Ureter (tissue), 1 donor: ENCODE measurements around the gene POLR1E. TPM values are rescaled to one million over a fixed set of nuclear protein-coding genes. Genes with fewer than 3 reads are reported as not detected.
"Not testable (repeated sequence)": the region's sequence is repeated elsewhere in the genome, so short reads cannot be mapped to it uniquely, and the experiment has no call there.

Experiments
- DNase-seq: peaks from one replicate; pipeline ENCODE4 v3.0.0-alpha.2; 2020; ENCODE audit warnings: low spot score
- total RNA-seq: library from RNA; stranded (reverse); gene quantifications from one replicate; pipeline ENCODE4 v1.2.4, GENCODE V29; 2023
- donor health status: DM: yes; HTN: yes; CAD: no.

POLR1E gene
- total RNA-seq, 1 donor from 2014 or later = 27.5 TPM

GRCh38 chr9:37503736-37504135 lies 18.0 kb downstream of the POLR1E start:
- no peak for DNase-seq

- DNase-seq = no peak
These were observed 18.9 kb downstream of the POLR1E start for GRCh38 chr9:37504605-37505004.

- no peak for DNase-seq
These were observed 21.9 kb downstream of the POLR1E start for GRCh38 chr9:37507566-37508134.

GRCh38 chr9:37508135-37508833 lies 22.5 kb downstream of the POLR1E start:
- DNase-seq = no peak

GRCh38 chr9:37508834-37509206 lies 23.1 kb downstream of the POLR1E start:
- no peak for DNase-seq

- DNase-seq = no peak
These were observed 23.8 kb downstream of the POLR1E start for GRCh38 chr9:37509536-37509935.

GRCh38 chr9:37510053-37510452 lies 24.3 kb downstream of the POLR1E start:
- not testable (repeated sequence) for DNase-seq

GRCh38 chr9:37511016-37512010 lies 25.6 kb downstream of the POLR1E start:
- DNase-seq = no peak

GRCh38 chr9:37512437-37512836 lies 26.7 kb downstream of the POLR1E start:
- no peak for DNase-seq

- not testable (repeated sequence) for DNase-seq
These were observed 28.7 kb downstream of the POLR1E start for GRCh38 chr9:37514415-37514814.

- DNase-seq = no peak
These were observed 29.3 kb downstream of the POLR1E start for GRCh38 chr9:37514999-37515398.

- no peak for DNase-seq
These were observed 30.0 kb downstream of the POLR1E start for GRCh38 chr9:37515620-37516258.

- no peak for DNase-seq
These were observed 32.2 kb downstream of the POLR1E start for GRCh38 chr9:37517923-37518322.

- DNase-seq = no peak
These were observed 34.9 kb downstream of the POLR1E start for GRCh38 chr9:37520641-37521040.

GRCh38 chr9:37521111-37521510 lies 35.4 kb downstream of the POLR1E start:
- no peak for DNase-seq

- DNase-seq = no peak
These were observed 37.2 kb downstream of the POLR1E start for GRCh38 chr9:37522971-37523370.

- DNase-seq = no peak
These were observed 38.2 kb downstream of the POLR1E start for GRCh38 chr9:37523916-37524315.

- DNase-seq = peak; percentile 46
These were observed 43.1 kb downstream of the POLR1E start for GRCh38 chr9:37528652-37529471.

- DNase-seq = no peak
These were observed 46.0 kb downstream of the POLR1E start for GRCh38 chr9:37531699-37532098.

GRCh38 chr9:37534412-37534811 lies 48.7 kb downstream of the POLR1E start:
- DNase-seq = no peak

- DNase-seq = no peak
These were observed 49.2 kb downstream of the POLR1E start for GRCh38 chr9:37534901-37535300.
